Liver (tissue), 9 donors: ENCODE measurements around the gene SLC7A4. TPM values are rescaled to one million over a fixed set of nuclear protein-coding genes. Genes with fewer than 3 reads are reported as not detected.

ENCODE experiments used
- DNase-seq: peaks from one replicate; pipeline ENCODE4 v3.0.0-alpha.2; 2017; ENCODE audit warnings: low spot score
- H3K27ac ChIP-seq, 2 donors: one replicate each; pipeline ENCODE4 v1.7.0; 2013; ENCODE audit warnings: inconsistent platforms in 2 of 2, low read length in 2 of 2, control low read depth in 1 of 2, low read depth in 1 of 2, mild to moderate bottlenecking in 1 of 2
- H3K27me3 ChIP-seq, 4 donors: one replicate each; pipeline versions ENCODE4 v1.6.1 to v1.7.0; 2013; ENCODE audit warnings: low read length in 3 of 4, inconsistent platforms in 1 of 4, mild to moderate bottlenecking in 1 of 4, moderate library complexity in 1 of 4; ENCODE audit not compliant: control insufficient read depth in 4 of 4, insufficient read depth in 4 of 4
- H3K36me3 ChIP-seq, 4 donors: one replicate each; pipeline versions ENCODE4 v1.6.1 to v1.7.0; 2013; ENCODE audit warnings: low read length in 3 of 4, mild to moderate bottlenecking in 3 of 4, low read depth in 1 of 4, moderate library complexity in 1 of 4; ENCODE audit not compliant: control insufficient read depth in 4 of 4, insufficient read depth in 3 of 4
- H3K4me1 ChIP-seq, 4 donors: one replicate each; pipeline versions ENCODE4 v1.6.1 to v1.7.0; 2013; ENCODE audit warnings: low read length in 3 of 4, mild to moderate bottlenecking in 3 of 4, moderate library complexity in 1 of 4; ENCODE audit not compliant: control insufficient read depth in 4 of 4, insufficient read depth in 4 of 4
- H3K4me3 ChIP-seq, 3 donors: one replicate each; pipeline versions ENCODE4 v1.6.1 to v1.7.0; 2013; ENCODE audit warnings: low read length in 3 of 3, control low read depth in 1 of 3, low read depth in 1 of 3, mild to moderate bottlenecking in 1 of 3
- H3K9ac ChIP-seq, 2 donors: one replicate each; pipeline ENCODE4 v1.7.0; 2013; ENCODE audit warnings: low read length in 2 of 2, mild to moderate bottlenecking in 2 of 2, moderate library complexity in 2 of 2, control low read depth in 1 of 2, low read depth in 1 of 2
- H3K9me3 ChIP-seq, 4 donors: one replicate each; pipeline versions ENCODE4 v1.6.1 to v1.7.0; 2013; ENCODE audit warnings: low read length in 3 of 4; ENCODE audit not compliant: control insufficient read depth in 4 of 4
- ATF3 ChIP-seq: IDR thresholded peaks from 2 replicates; pipeline ENCODE4 v1.6.1; 2016; ENCODE audit warnings: antibody characterized with exemption
- CTCF ChIP-seq: fragments of 150-350 bp; IDR thresholded peaks from 2 replicates; pipeline ENCODE4 v1.5.1; 2017; ENCODE audit warnings: improper control_type of control experiment, low read depth, low read length; ENCODE audit not compliant: missing input control
- EGR1 ChIP-seq, 2 donors: IDR thresholded peaks; 2 replicates each; pipeline ENCODE4 v1.6.1; 2016 to 2018; ENCODE audit warnings: antibody characterized with exemption in 2 of 2, low read depth in 2 of 2
- FOXA1 ChIP-seq: IDR thresholded peaks from 2 replicates; pipeline ENCODE4 v1.6.1; 2016; ENCODE audit warnings: antibody characterized with exemption
- FOXA2 ChIP-seq: IDR thresholded peaks from 2 replicates; pipeline ENCODE4 v1.6.1; 2016; ENCODE audit warnings: antibody characterized with exemption
- GABPA ChIP-seq, 2 donors: IDR thresholded peaks in 1 of 2; conservative IDR thresholded peaks in 1 of 2; 2 replicates each; pipeline ENCODE4 v1.6.1; 2016; ENCODE audit warnings: antibody characterized with exemption in 2 of 2, mild to moderate bottlenecking in 1 of 2, moderate library complexity in 1 of 2
- HNF4G ChIP-seq: IDR thresholded peaks from 2 replicates; pipeline ENCODE4 v1.6.1; 2016; ENCODE audit warnings: antibody characterized with exemption
- JUND ChIP-seq, 2 donors: IDR thresholded peaks; 2 replicates each; pipeline ENCODE4 v1.6.1; 2016; ENCODE audit warnings: antibody characterized with exemption in 2 of 2
- MAX ChIP-seq: IDR thresholded peaks from 2 replicates; pipeline ENCODE4 v1.6.1; 2016; ENCODE audit warnings: antibody characterized with exemption
- NR2F2 ChIP-seq: IDR thresholded peaks from 2 replicates; pipeline ENCODE4 v1.6.1; 2016; ENCODE audit warnings: antibody characterized with exemption
- RAD21 ChIP-seq, 2 donors: IDR thresholded peaks; 2 replicates each; pipeline ENCODE4 v1.6.1; 2016; ENCODE audit warnings: antibody characterized with exemption in 2 of 2, mild to moderate bottlenecking in 2 of 2
- REST ChIP-seq: IDR thresholded peaks from 2 replicates; pipeline ENCODE4 v1.6.1; 2016; ENCODE audit warnings: antibody characterized with exemption, mild to moderate bottlenecking
- RXRA ChIP-seq, 2 donors: IDR thresholded peaks; 2 replicates each; pipeline ENCODE4 v1.6.1; 2017 to 2018; ENCODE audit warnings: antibody characterized with exemption in 2 of 2, mild to moderate bottlenecking in 1 of 2
- SP1 ChIP-seq: IDR thresholded peaks from 2 replicates; pipeline ENCODE4 v1.6.1; 2018; ENCODE audit warnings: antibody characterized with exemption, mild to moderate bottlenecking
- TAF1 ChIP-seq: conservative IDR thresholded peaks from 2 replicates; pipeline ENCODE4 v1.6.1; 2016; ENCODE audit warnings: antibody characterized with exemption, mild to moderate bottlenecking
- YY1 ChIP-seq: IDR thresholded peaks from 2 replicates; pipeline ENCODE4 v1.6.1; 2016; ENCODE audit warnings: antibody characterized with exemption, mild to moderate bottlenecking
- ZBTB33 ChIP-seq: IDR thresholded peaks from 2 replicates; pipeline ENCODE4 v1.6.1; 2016; ENCODE audit warnings: antibody characterized with exemption
- WGBS: extraction: QIAGEN DNeasy Blood & Tissue Kit; methylation state at CpG from one replicate; pipeline ENCODE4 v1.1.7; 2013; 5-methylcytosine and 5-hydroxymethylcytosine counted together
- polyA plus RNA-seq, 2 donors: library from polyadenylated mRNA; stranded (reverse) in 1 of 2; unstranded in 1 of 2; fragments of 200-250 nt in 1 of 2; fragments of >200 nt in 1 of 2; fragmentation: Nextera tagmentation in 1 of 2; extraction: Ambion mirVana in 1 of 2; gene quantifications; one replicate each; pipeline versions ENCODE4 v1.2.1 to v1.2.3, GENCODE V29; 2013 to 2015
- total RNA-seq, 2 donors: library from RNA; depleted of rRNA; stranded (reverse); fragments of >200 nt; gene quantifications; one replicate each; pipeline ENCODE4 v1.2.3, GENCODE V29; 2014
- donor health status: healthy.
- donor health status: healthy.
- donor health status: healthy.
- donor health status: healthy.
- donor health status: healthy.

SLC7A4 gene
- total and polyA plus RNA-seq, 4 donors, result 0.11 to 0.67 (median 0.33) TPM

GRCh38 chr22:21074102-21074715 is 41.8 kb upstream of the SLC7A4 start:
- TF ChIP-seq ZBTB33 (no peak), REST (no peak), JUND (IDR thresholded peaks at IDR 0.05) (no peak)
- DNase-seq, result no peak
- H3K27me3 ChIP-seq, result no peaks in the 10 kb centered on the region
- no peaks in the 10 kb centered on the region for H3K36me3 ChIP-seq
- H3K4me1 ChIP-seq, result no peaks in the 10 kb centered on the region
- no peaks in the 10 kb centered on the region for H3K9me3 ChIP-seq
- H3K9ac ChIP-seq, result no peak overlapping the region
- no peak overlapping the region for H3K4me3 ChIP-seq
- no peak overlapping the region for H3K27ac ChIP-seq
- 72% methylated on average over 7 of the region's 7 CpGs for WGBS

- Histone ChIP-seq H3K27ac (no peak overlapping the region), H3K36me3 (no peaks in the 10 kb centered on the region), H3K27me3 (no peaks in the 10 kb centered on the region), H3K4me3 (no peak overlapping the region), H3K9ac (no peak overlapping the region), H3K4me1 (no peaks in the 10 kb centered on the region), H3K9me3 (no peaks in the 10 kb centered on the region)
- TF ChIP-seq YY1, result no peak
- no peak for TF ChIP-seq NR2F2
- TF ChIP-seq GABPA (IDR thresholded peaks at IDR 0.05 in 1 of 2, conservative IDR thresholded peaks at IDR 0.05 in 1 of 2), result no peak
- no peak for TF ChIP-seq FOXA2
- TF ChIP-seq RAD21 (IDR thresholded peaks at IDR 0.05), result no peak
- TF ChIP-seq RXRA (IDR thresholded peaks at IDR 0.05), result no peak
- TF ChIP-seq FOXA1, result no peak
- no peak for TF ChIP-seq EGR1 (IDR thresholded peaks at IDR 0.05; ENCODE audit: low read depth in 2 of 2)
- no peak for TF ChIP-seq SP1
- no peak for TF ChIP-seq ZBTB33
- TF ChIP-seq ATF3, result no peak
- TF ChIP-seq CTCF, result no peak
- no peak for TF ChIP-seq HNF4G
- no peak for TF ChIP-seq MAX
- no peak for TF ChIP-seq REST
- no peak for TF ChIP-seq TAF1
- DNase-seq, result no peak
- whole genome bisulfite sequencing, result 95% methylated on average over 5 of the region's 5 CpGs
These were observed 41.1 kb upstream of the SLC7A4 start for GRCh38 chr22:21073482-21073881.
